HCT116 (cell line): ENCODE data around the gene HSPA12A. TPM values are rescaled to one million over a fixed set of nuclear protein-coding genes. Genes with fewer than 3 reads are reported as not detected.

ENCODE experiments used
- ATAC-seq: fragments of 200-7000 bp; cut with Tn5 transposase; 2 replicates; pipeline ENCODE4 v1.9.1; 2020; ENCODE audit warnings: mild to moderate bottlenecking, moderate library complexity
- BruUV-seq: library from RNA; stranded (reverse); fragments of 400-500 nt; replicated peaks from 2 replicates; lab custom pipeline; 2021; lab: Mats Ljungman, UMichigan
- CTCF ChIA-PET: fragments of 300-600 bp; sonication (Branson Sonifier 250); formaldehyde crosslinking; loops from one replicate; lab custom pipeline; 2021; ENCODE audit warnings: antibody characterized with exemption; lab: Charles Lee
- POLR2A ChIA-PET: fragments of 300-600, 350-600 bp; sonication (Branson Sonifier 250); formaldehyde crosslinking; loops from one replicate; lab custom pipeline; 2021; ENCODE audit warnings: antibody characterized with exemption; lab: Charles Lee
- RAD21 ChIA-PET, 2 experiments: fragments of 300-600 bp; sonication (Branson Sonifier 250); formaldehyde crosslinking; loops; one replicate each; lab custom pipeline; 2023; ENCODE audit warnings: low total read pairs in 2 of 2; ENCODE audit not compliant: uncharacterized antibody in 2 of 2, unreplicated experiment in 2 of 2, low non-redundant PET in 1 of 2; lab: Charles Lee
- DNase-seq: peaks from one replicate; pipeline ENCODE4 v3.0.0-alpha.2; 2010; ENCODE audit warnings: low read depth, low spot score
- H2AFZ ChIP-seq: fragments of 200-600 bp; shearing (Covaris generic), sonication (generic); 2 replicates; pipeline ENCODE4 v1.6.1; 2017; ENCODE audit warnings: low read depth, mixed run types, mixed read lengths, antibody characterized with exemption, low read length; ENCODE audit not compliant: poor library complexity, severe bottlenecking
- H3K27ac ChIP-seq: 2 replicates; pipeline ENCODE4 v1.5.1; 2012; ENCODE audit warnings: low read depth, low read length
- H3K27me3 ChIP-seq: fragments of 200-600 bp; sonication (generic); 2 replicates; pipeline ENCODE4 v1.6.1; 2016; ENCODE audit warnings: mixed run types, low read length, mixed read lengths; ENCODE audit not compliant: insufficient read depth
- H3K36me3 ChIP-seq, 2 experiments: fragments of 200-500 bp in 1 of 2; fragments of 200-600 bp in 1 of 2; sonication (Bioruptor generic) in 1 of 2; sonication (generic) in 1 of 2; 2 replicates each; pipeline versions ENCODE4 v1.5.1 to v1.6.1; 2014 to 2016; ENCODE audit warnings: low read length in 2 of 2, inconsistent platforms in 1 of 2, mixed read lengths in 1 of 2, mixed run types in 1 of 2; ENCODE audit not compliant: insufficient read depth in 2 of 2, control insufficient read depth in 1 of 2
- H3K4me1 ChIP-seq, 2 experiments: fragments of 200-600 bp in 1 of 2; sonication (generic) in 1 of 2; 2 replicates each; pipeline versions ENCODE4 v1.5.1 to v1.6.1; 2012 to 2017; ENCODE audit warnings: low read length in 2 of 2, inconsistent platforms in 1 of 2, mild to moderate bottlenecking in 1 of 2, mixed read lengths in 1 of 2, mixed run types in 1 of 2, moderate library complexity in 1 of 2; ENCODE audit not compliant: insufficient read depth in 2 of 2, control insufficient read depth in 1 of 2
- H3K4me2 ChIP-seq: fragments of 200-600 bp; sonication (generic); 2 replicates; pipeline ENCODE4 v1.6.1; 2017; ENCODE audit warnings: mixed run types, low read length, mixed read lengths
- H3K4me3 ChIP-seq, 2 experiments: fragments of 200-600 bp in 1 of 2; sonication (generic) in 1 of 2; replicated peaks in 1 of 2; 2 replicates each; pipeline ENCODE4 v1.5.1; 2011 to 2016; ENCODE audit warnings: low read length in 2 of 2, control low read depth in 1 of 2, low read depth in 1 of 2, mild to moderate bottlenecking in 1 of 2, mixed read lengths in 1 of 2, mixed run types in 1 of 2
- H3K79me2 ChIP-seq: fragments of 200-600 bp; sonication (generic); 2 replicates; pipeline ENCODE4 v1.6.1; 2017; ENCODE audit warnings: mild to moderate bottlenecking, mixed run types, low read length, moderate library complexity, mixed read lengths; ENCODE audit not compliant: insufficient read depth
- H3K9ac ChIP-seq: fragments of 200-600 bp; sonication (generic); 2 replicates; pipeline ENCODE4 v1.6.1; 2016; ENCODE audit warnings: low read length, mixed read lengths
- H3K9me2 ChIP-seq: fragments of 200-600 bp; sonication (generic), shearing (Covaris generic); 2 replicates; pipeline ENCODE4 v1.6.1; 2017; ENCODE audit warnings: mixed run types, mild to moderate bottlenecking, moderate library complexity; ENCODE audit not compliant: insufficient read depth
- H3K9me3 ChIP-seq, 2 experiments: fragments of 200-500 bp in 1 of 2; fragments of 200-600 bp in 1 of 2; sonication (Bioruptor generic) in 1 of 2; sonication (generic) in 1 of 2; 2 replicates each; pipeline ENCODE4 v1.6.1; 2014 to 2017; ENCODE audit warnings: low read length in 2 of 2, mixed read lengths in 2 of 2, inconsistent platforms in 1 of 2, low read depth in 1 of 2, mild to moderate bottlenecking in 1 of 2, mixed run types in 1 of 2, moderate library complexity in 1 of 2; ENCODE audit not compliant: control insufficient read depth in 1 of 2, insufficient read depth in 1 of 2
- H4K20me1 ChIP-seq: fragments of 200-600 bp; sonication (generic), shearing (Covaris generic); 2 replicates; pipeline ENCODE4 v1.6.1; 2017; ENCODE audit warnings: mixed run types, mild to moderate bottlenecking, moderate library complexity; ENCODE audit not compliant: insufficient read depth
- CEBPB ChIP-seq: IDR thresholded peaks from 2 replicates; pipeline ENCODE4 v1.6.1; 2012; ENCODE audit warnings: low read depth
- EGR1 ChIP-seq: IDR thresholded peaks from 2 replicates; pipeline ENCODE4 v1.6.1; 2012; ENCODE audit warnings: low read depth
- EZH2 ChIP-seq: fragments of 200-600 bp; sonication (generic); IDR thresholded peaks from 2 replicates; pipeline ENCODE4 v1.6.1; 2017; ENCODE audit warnings: antibody characterized with exemption, mixed run types
- EZH2phosphoT487 ChIP-seq: fragments of 200-600 bp; IDR thresholded peaks from 2 replicates; pipeline ENCODE4 v1.6.1; 2018; ENCODE audit warnings: antibody characterized with exemption, borderline replicate concordance
- FOSL1 ChIP-seq: IDR thresholded peaks from 2 replicates; pipeline ENCODE4 v1.6.1; 2012; ENCODE audit warnings: low read depth
- POLR2A ChIP-seq: IDR thresholded peaks from 2 replicates; pipeline ENCODE4 v1.7.0; 2011; ENCODE audit warnings: borderline replicate concordance; ENCODE audit not compliant: insufficient read depth, insufficient read length; ENCODE audit errors: extremely low read depth
- POLR2AphosphoS5 ChIP-seq: IDR thresholded peaks from 2 replicates; pipeline ENCODE4 v1.6.1; 2011; ENCODE audit warnings: mild to moderate bottlenecking, low read depth, low read length, moderate library complexity
- RAD21 ChIP-seq: IDR thresholded peaks from 2 replicates; pipeline ENCODE4 v1.6.1; 2012; ENCODE audit warnings: low read depth, mild to moderate bottlenecking
- SP1 ChIP-seq: IDR thresholded peaks from 2 replicates; pipeline ENCODE4 v1.6.1; 2012; ENCODE audit warnings: low read depth
- TCF7L2 ChIP-seq: IDR thresholded peaks from 2 replicates; pipeline ENCODE4 v1.7.0; 2011; ENCODE audit warnings: borderline replicate concordance, inconsistent platforms; ENCODE audit not compliant: insufficient read depth, insufficient read length; ENCODE audit errors: extremely low read depth
- YY1 ChIP-seq: IDR thresholded peaks from 2 replicates; pipeline ENCODE4 v1.6.1; 2011; ENCODE audit warnings: low read length, low read depth, moderate library complexity, mild to moderate bottlenecking; ENCODE audit not compliant: insufficient replicate concordance; ENCODE audit errors: extremely low read depth
- ZBTB33 ChIP-seq: IDR thresholded peaks from 2 replicates; pipeline ENCODE4 v1.6.1; 2011; ENCODE audit warnings: mild to moderate bottlenecking, low read length, moderate library complexity; ENCODE audit not compliant: insufficient replicate concordance; ENCODE audit errors: extremely low read depth
- ZFX ChIP-seq: fragments of 450-650 bp; IDR thresholded peaks from 2 replicates; pipeline ENCODE4 v1.6.1; 2017
- intact Hi-C: fragments of 100-400 bp; cut with micrococcal nuclease; formaldehyde crosslinking; loops from 2 replicates; pipeline ENCODE4 v1.10.0; 2022
- total RNA-seq: library from RNA; stranded (reverse); gene quantifications from one replicate; pipeline ENCODE4 v1.2.1, GENCODE V29; 2021; ENCODE audit not compliant: unreplicated experiment
- TF ChIP-seq, protein P1 (sequence below): IDR thresholded peaks from 2 replicates; pipeline ENCODE4 v1.6.1; 2012
- TF ChIP-seq, protein P2 (sequence below): IDR thresholded peaks from 2 replicates; pipeline ENCODE4 v1.6.1; 2012; ENCODE audit warnings: low read depth
- TF ChIP-seq, protein P3 (sequence below): IDR thresholded peaks from 2 replicates; pipeline ENCODE4 v1.6.1; 2012

HSPA12A gene
- total RNA-seq, 1 experiment from 2014 or later, result 19.8 TPM

GRCh38 chr10:116632596-116633215 is 109.7 kb downstream of the HSPA12A start:
- Histone ChIP-seq H2AFZ (no peak overlapping the region), H3K9ac (no peak overlapping the region), H3K27me3 (no peaks in the 10 kb centered on the region), H3K9me2 (no peaks in the 10 kb centered on the region), H3K79me2 (no peaks in the 10 kb centered on the region), H3K4me2 (no peak overlapping the region), H3K4me1 (peaks cover 11 to 21% of the 10 kb centered on the region in 2 experiments), H3K9me3 (no peaks in the 10 kb centered on the region), H3K27ac (no peak overlapping the region), H3K4me3 (no peak overlapping the region), H4K20me1 (no peaks in the 10 kb centered on the region), H3K36me3 (no peaks in the 10 kb centered on the region)
- CTCF ChIA-PET, result no interaction called here
- ATAC-seq (no peak), DNase-seq (no peak)
- intact Hi-C loops, result no loop called here
- RAD21 ChIA-PET, result no interaction called here
- POLR2A ChIA-PET, result no interaction called here
- BruUV-seq, result no TSS peak
- TF ChIP-seq EGR1 (no peak), POLR2AphosphoS5 (no peak), EZH2phosphoT487 (no peak), ZFX (no peak), POLR2A (no peak), YY1 (no peak), ZBTB33 (no peak), TCF7L2 (no peak), RAD21 (no peak), FOSL1 (no peak), CEBPB (no peak), SP1 (no peak), EZH2 (no peak)
- TF ChIP-seq, protein P1, sequence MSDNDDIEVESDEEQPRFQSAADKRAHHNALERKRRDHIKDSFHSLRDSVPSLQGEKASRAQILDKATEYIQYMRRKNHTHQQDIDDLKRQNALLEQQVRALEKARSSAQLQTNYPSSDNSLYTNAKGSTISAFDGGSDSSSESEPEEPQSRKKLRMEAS, result no peak
- TF ChIP-seq, protein P2, sequence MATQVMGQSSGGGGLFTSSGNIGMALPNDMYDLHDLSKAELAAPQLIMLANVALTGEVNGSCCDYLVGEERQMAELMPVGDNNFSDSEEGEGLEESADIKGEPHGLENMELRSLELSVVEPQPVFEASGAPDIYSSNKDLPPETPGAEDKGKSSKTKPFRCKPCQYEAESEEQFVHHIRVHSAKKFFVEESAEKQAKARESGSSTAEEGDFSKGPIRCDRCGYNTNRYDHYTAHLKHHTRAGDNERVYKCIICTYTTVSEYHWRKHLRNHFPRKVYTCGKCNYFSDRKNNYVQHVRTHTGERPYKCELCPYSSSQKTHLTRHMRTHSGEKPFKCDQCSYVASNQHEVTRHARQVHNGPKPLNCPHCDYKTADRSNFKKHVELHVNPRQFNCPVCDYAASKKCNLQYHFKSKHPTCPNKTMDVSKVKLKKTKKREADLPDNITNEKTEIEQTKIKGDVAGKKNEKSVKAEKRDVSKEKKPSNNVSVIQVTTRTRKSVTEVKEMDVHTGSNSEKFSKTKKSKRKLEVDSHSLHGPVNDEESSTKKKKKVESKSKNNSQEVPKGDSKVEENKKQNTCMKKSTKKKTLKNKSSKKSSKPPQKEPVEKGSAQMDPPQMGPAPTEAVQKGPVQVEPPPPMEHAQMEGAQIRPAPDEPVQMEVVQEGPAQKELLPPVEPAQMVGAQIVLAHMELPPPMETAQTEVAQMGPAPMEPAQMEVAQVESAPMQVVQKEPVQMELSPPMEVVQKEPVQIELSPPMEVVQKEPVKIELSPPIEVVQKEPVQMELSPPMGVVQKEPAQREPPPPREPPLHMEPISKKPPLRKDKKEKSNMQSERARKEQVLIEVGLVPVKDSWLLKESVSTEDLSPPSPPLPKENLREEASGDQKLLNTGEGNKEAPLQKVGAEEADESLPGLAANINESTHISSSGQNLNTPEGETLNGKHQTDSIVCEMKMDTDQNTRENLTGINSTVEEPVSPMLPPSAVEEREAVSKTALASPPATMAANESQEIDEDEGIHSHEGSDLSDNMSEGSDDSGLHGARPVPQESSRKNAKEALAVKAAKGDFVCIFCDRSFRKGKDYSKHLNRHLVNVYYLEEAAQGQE, result no peak
- TF ChIP-seq, protein P3, sequence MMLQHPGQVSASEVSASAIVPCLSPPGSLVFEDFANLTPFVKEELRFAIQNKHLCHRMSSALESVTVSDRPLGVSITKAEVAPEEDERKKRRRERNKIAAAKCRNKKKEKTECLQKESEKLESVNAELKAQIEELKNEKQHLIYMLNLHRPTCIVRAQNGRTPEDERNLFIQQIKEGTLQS, result no peak
